ENCODE data around the gene ANKRD17. TPM values are rescaled to one million over a fixed set of nuclear protein-coding genes. Genes with fewer than 3 reads are reported as not detected.

The ANKRD17 gene
- total RNA-seq, 1 experiment from 2014 or later = 71.0 TPM

GRCh38 chr4:73223258-73223650, 35.3 kb downstream of the ANKRD17 start:
- H3K9ac ChIP-seq (ENCODE audit: low read length) = peak overlapping the region; percentile 51
- H2AFZ ChIP-seq (ENCODE audit: low read length) = no peak overlapping the region
- peak overlapping the region; percentile 79 for H3K27ac ChIP-seq (ENCODE audit: low read length)
- peaks cover 97% of the 10 kb centered on the region for H3K79me2 ChIP-seq (ENCODE audit: low read length)
- no peak for DNase-seq
- H3K4me2 ChIP-seq (ENCODE audit: low read depth, low read length, poor library complexity, severe bottlenecking) = peak overlapping the region; percentile 73
- H3K36me3 ChIP-seq (ENCODE audit: insufficient read depth, low read length) = peaks cover 13% of the 10 kb centered on the region; the same call in 1 of the 2 replicates
- no peaks in the 10 kb centered on the region for H3K9me3 ChIP-seq (ENCODE audit: low read length)
- H4K20me1 ChIP-seq (ENCODE audit: insufficient read depth, low read depth, low read length) = no peaks in the 10 kb centered on the region
- peak overlapping the region; percentile 55 for H3K4me3 ChIP-seq (ENCODE audit: low read length)
- no peaks in the 10 kb centered on the region for H3K27me3 ChIP-seq (ENCODE audit: low read length)
- H3K9me2 ChIP-seq (replicated peaks; ENCODE audit: insufficient read depth, low read length) = no peaks in the 10 kb centered on the region
- H3K4me1 ChIP-seq (ENCODE audit: low read length) = peaks cover 51% of the 10 kb centered on the region

GRCh38 chr4:73222466-73223257, 35.9 kb downstream of the ANKRD17 start:
- Histone ChIP-seq H4K20me1 (ENCODE audit: insufficient read depth, low read depth, low read length) (no peaks in the 10 kb centered on the region), H3K27ac (ENCODE audit: low read length) (peak overlapping the region; percentile 79), H3K4me3 (ENCODE audit: low read length) (peak overlapping the region; percentile 55), H2AFZ (ENCODE audit: low read length) (no peak overlapping the region), H3K36me3 (ENCODE audit: insufficient read depth, low read length) (peaks cover 15% of the 10 kb centered on the region; the same call in 1 of the 2 replicates), H3K79me2 (ENCODE audit: low read length) (peaks cover 97% of the 10 kb centered on the region), H3K4me1 (ENCODE audit: low read length) (peaks cover 51% of the 10 kb centered on the region), H3K9ac (ENCODE audit: low read length) (peak overlapping the region; percentile 51), H3K27me3 (ENCODE audit: low read length) (no peaks in the 10 kb centered on the region), H3K9me2 (replicated peaks; ENCODE audit: insufficient read depth, low read length) (no peaks in the 10 kb centered on the region), H3K4me2 (ENCODE audit: low read depth, low read length, poor library complexity, severe bottlenecking) (peak overlapping the region; percentile 73), H3K9me3 (ENCODE audit: low read length) (no peaks in the 10 kb centered on the region)
- peak; percentile 73 for DNase-seq

- Histone ChIP-seq H3K79me2 (ENCODE audit: low read length) (peaks cover 97% of the 10 kb centered on the region), H3K27ac (ENCODE audit: low read length) (peak overlapping the region; percentile 79), H3K4me2 (ENCODE audit: low read depth, low read length, poor library complexity, severe bottlenecking) (peak overlapping the region; percentile 73), H3K4me1 (ENCODE audit: low read length) (peaks cover 51% of the 10 kb centered on the region), H3K9me3 (ENCODE audit: low read length) (no peaks in the 10 kb centered on the region), H3K4me3 (ENCODE audit: low read length) (no peak overlapping the region), H3K9me2 (replicated peaks; ENCODE audit: insufficient read depth, low read length) (no peaks in the 10 kb centered on the region), H2AFZ (ENCODE audit: low read length) (no peak overlapping the region), H3K9ac (ENCODE audit: low read length) (no peak overlapping the region), H3K36me3 (ENCODE audit: insufficient read depth, low read length) (peaks cover 22% of the 10 kb centered on the region; the same call in 1 of the 2 replicates), H3K27me3 (ENCODE audit: low read length) (no peaks in the 10 kb centered on the region), H4K20me1 (ENCODE audit: insufficient read depth, low read depth, low read length) (no peaks in the 10 kb centered on the region)
- no peak for DNase-seq
Measured at GRCh38 chr4:73221734-73222133, 36.9 kb downstream of the ANKRD17 start.

- H3K4me1 ChIP-seq (ENCODE audit: low read length) = peaks cover 51% of the 10 kb centered on the region
Measured at GRCh38 chr4:73220815-73221214, 37.8 kb downstream of the ANKRD17 start.

GRCh38 chr4:73213916-73214653, 44.5 kb downstream of the ANKRD17 start:
- no peaks in the 10 kb centered on the region for H3K4me1 ChIP-seq (ENCODE audit: low read length)
- no peak overlapping the region for H3K4me2 ChIP-seq (ENCODE audit: low read depth, low read length, poor library complexity, severe bottlenecking)
- no peak overlapping the region for H3K9ac ChIP-seq (ENCODE audit: low read length)
- no peak for DNase-seq
- no peak overlapping the region for H3K27ac ChIP-seq (ENCODE audit: low read length)
- no peaks in the 10 kb centered on the region for H3K27me3 ChIP-seq (ENCODE audit: low read length)
- H3K79me2 ChIP-seq (ENCODE audit: low read length) = peaks cover 98% of the 10 kb centered on the region
- H3K4me3 ChIP-seq (ENCODE audit: low read length) = no peak overlapping the region
- H2AFZ ChIP-seq (ENCODE audit: low read length) = no peak overlapping the region
- H3K9me2 ChIP-seq (replicated peaks; ENCODE audit: insufficient read depth, low read length) = no peaks in the 10 kb centered on the region
- no peaks in the 10 kb centered on the region for H3K9me3 ChIP-seq (ENCODE audit: low read length)
- H4K20me1 ChIP-seq (ENCODE audit: insufficient read depth, low read depth, low read length) = no peaks in the 10 kb centered on the region
- H3K36me3 ChIP-seq (ENCODE audit: insufficient read depth, low read length) = peaks cover 42% of the 10 kb centered on the region

More at GRCh38 chr4:73220815-73221214, 37.8 kb downstream of the ANKRD17 start:
- Histone ChIP-seq H3K36me3 (ENCODE audit: insufficient read depth, low read length) (peaks cover 22% of the 10 kb centered on the region; the same call in 1 of the 2 replicates), H4K20me1 (ENCODE audit: insufficient read depth, low read depth, low read length) (no peaks in the 10 kb centered on the region), H3K79me2 (ENCODE audit: low read length) (peaks cover 97% of the 10 kb centered on the region), H3K27me3 (ENCODE audit: low read length) (no peaks in the 10 kb centered on the region), H3K9me3 (ENCODE audit: low read length) (no peaks in the 10 kb centered on the region), H3K27ac (ENCODE audit: low read length) (peak overlapping the region; percentile 79; the same call in 1 of the 2 replicates), H3K9ac (ENCODE audit: low read length) (no peak overlapping the region), H3K9me2 (replicated peaks; ENCODE audit: insufficient read depth, low read length) (no peaks in the 10 kb centered on the region), H2AFZ (ENCODE audit: low read length) (no peak overlapping the region), H3K4me3 (ENCODE audit: low read length) (no peak overlapping the region), H3K4me2 (ENCODE audit: low read depth, low read length, poor library complexity, severe bottlenecking) (no peak overlapping the region)
- DNase-seq = no peak

GRCh38 chr4:73212982-73213730, 45.4 kb downstream of the ANKRD17 start:
- Histone ChIP-seq H3K4me3 (ENCODE audit: low read length) (no peak overlapping the region), H3K9ac (ENCODE audit: low read length) (no peak overlapping the region), H3K27me3 (ENCODE audit: low read length) (no peaks in the 10 kb centered on the region), H4K20me1 (ENCODE audit: insufficient read depth, low read depth, low read length) (no peaks in the 10 kb centered on the region), H3K27ac (ENCODE audit: low read length) (no peak overlapping the region), H3K4me2 (ENCODE audit: low read depth, low read length, poor library complexity, severe bottlenecking) (no peak overlapping the region), H3K79me2 (ENCODE audit: low read length) (peaks cover 98% of the 10 kb centered on the region), H2AFZ (ENCODE audit: low read length) (no peak overlapping the region), H3K9me3 (ENCODE audit: low read length) (no peaks in the 10 kb centered on the region), H3K9me2 (replicated peaks; ENCODE audit: insufficient read depth, low read length) (no peaks in the 10 kb centered on the region), H3K36me3 (ENCODE audit: insufficient read depth, low read length) (peaks cover 42% of the 10 kb centered on the region), H3K4me1 (ENCODE audit: low read length) (no peaks in the 10 kb centered on the region)
- DNase-seq = no peak

- no peak overlapping the region for H3K27ac ChIP-seq (ENCODE audit: low read length)
- no peaks in the 10 kb centered on the region for H4K20me1 ChIP-seq (ENCODE audit: insufficient read depth, low read depth, low read length)
- no peak overlapping the region for H3K4me3 ChIP-seq (ENCODE audit: low read length)
- H3K4me2 ChIP-seq (ENCODE audit: low read depth, low read length, poor library complexity, severe bottlenecking) = no peak overlapping the region
- peaks cover 98% of the 10 kb centered on the region for H3K79me2 ChIP-seq (ENCODE audit: low read length)
- no peak for DNase-seq
- no peaks in the 10 kb centered on the region for H3K9me2 ChIP-seq (replicated peaks; ENCODE audit: insufficient read depth, low read length)
- H3K9me3 ChIP-seq (ENCODE audit: low read length) = no peaks in the 10 kb centered on the region
- H3K4me1 ChIP-seq (ENCODE audit: low read length) = no peaks in the 10 kb centered on the region
- H2AFZ ChIP-seq (ENCODE audit: low read length) = no peak overlapping the region
- no peak overlapping the region for H3K9ac ChIP-seq (ENCODE audit: low read length)
- H3K27me3 ChIP-seq (ENCODE audit: low read length) = no peaks in the 10 kb centered on the region
- H3K36me3 ChIP-seq (ENCODE audit: insufficient read depth, low read length) = peaks cover 37% of the 10 kb centered on the region
Measured at GRCh38 chr4:73211968-73212367, 46.6 kb downstream of the ANKRD17 start.

- no peak overlapping the region for H3K4me2 ChIP-seq (ENCODE audit: low read depth, low read length, poor library complexity, severe bottlenecking)
- H3K36me3 ChIP-seq (ENCODE audit: insufficient read depth, low read length) = peaks cover 50% of the 10 kb centered on the region
- no peak overlapping the region for H2AFZ ChIP-seq (ENCODE audit: low read length)
- H4K20me1 ChIP-seq (ENCODE audit: insufficient read depth, low read depth, low read length) = no peaks in the 10 kb centered on the region
- no peaks in the 10 kb centered on the region for H3K9me2 ChIP-seq (replicated peaks; ENCODE audit: insufficient read depth, low read length)
- DNase-seq = no peak
- H3K9me3 ChIP-seq (ENCODE audit: low read length) = no peaks in the 10 kb centered on the region
- peaks cover 100% of the 10 kb centered on the region for H3K79me2 ChIP-seq (ENCODE audit: low read length)
- H3K9ac ChIP-seq (ENCODE audit: low read length) = no peak overlapping the region
- no peak overlapping the region for H3K4me3 ChIP-seq (ENCODE audit: low read length)
- H3K4me1 ChIP-seq (ENCODE audit: low read length) = no peaks in the 10 kb centered on the region
- H3K27ac ChIP-seq (ENCODE audit: low read length) = no peak overlapping the region
- H3K27me3 ChIP-seq (ENCODE audit: low read length) = no peaks in the 10 kb centered on the region
Measured at GRCh38 chr4:73208376-73208775, 50.2 kb downstream of the ANKRD17 start.
